ENCODE results near the gene TNK1.
A peak's percentile ranks its signal among the peaks of the same experiment; 100 is the strongest.
"Not testable (repeated sequence)": the region's sequence is repeated elsewhere in the genome, so short reads cannot be mapped to it uniquely, and the experiment has no call there.

Gene TNK1

GRCh38 chr17:7355053-7355452 is 25.8 kb upstream of the TNK1 start, which contains the start of gene TMEM95:
Gene TMEM95, plus strand, starts transcription at chr17:7355156. Its CDS starts 49 bp downstream, at chr17:7355205.
- DNase-seq (ENCODE audit: low spot score) = peak; percentile 69

- DNase-seq (ENCODE audit: low spot score) = no peak
These were observed 25.3 kb upstream of the TNK1 start for GRCh38 chr17:7355573-7355972.

DNA sequence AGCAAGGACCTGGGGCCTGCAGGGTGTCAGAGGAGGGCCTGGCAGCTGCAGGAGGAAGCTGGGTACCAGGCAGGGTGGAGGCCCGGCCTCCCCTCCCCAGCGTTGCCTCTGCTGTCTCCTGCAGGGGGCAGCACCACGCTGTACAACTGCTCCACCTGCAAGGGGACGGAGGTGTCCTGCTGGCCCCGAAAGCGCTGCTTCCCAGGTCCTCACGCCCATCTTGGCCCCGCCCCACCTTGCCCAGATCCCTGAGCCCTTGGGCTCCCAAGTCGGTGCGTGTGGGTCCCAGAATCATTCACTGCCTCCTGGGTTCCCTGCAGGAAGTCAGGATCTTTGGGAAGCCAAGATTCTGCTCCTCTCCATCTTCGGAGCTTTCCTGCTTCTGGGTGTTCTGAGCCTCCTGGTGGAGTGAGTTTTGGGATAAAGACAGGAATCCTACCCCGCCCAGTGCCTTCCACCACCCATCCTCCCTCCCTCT is 24.8 kb upstream of the TNK1 start:
- DNase-seq (ENCODE audit: low spot score) = peak; percentile 80

GRCh38 chr17:7356756-7357155 is 24.1 kb upstream of the TNK1 start:
- no peak for DNase-seq (ENCODE audit: low spot score)

- DNase-seq (ENCODE audit: low spot score) = no peak
These were observed 23.5 kb upstream of the TNK1 start for GRCh38 chr17:7357381-7357780.

DNA sequence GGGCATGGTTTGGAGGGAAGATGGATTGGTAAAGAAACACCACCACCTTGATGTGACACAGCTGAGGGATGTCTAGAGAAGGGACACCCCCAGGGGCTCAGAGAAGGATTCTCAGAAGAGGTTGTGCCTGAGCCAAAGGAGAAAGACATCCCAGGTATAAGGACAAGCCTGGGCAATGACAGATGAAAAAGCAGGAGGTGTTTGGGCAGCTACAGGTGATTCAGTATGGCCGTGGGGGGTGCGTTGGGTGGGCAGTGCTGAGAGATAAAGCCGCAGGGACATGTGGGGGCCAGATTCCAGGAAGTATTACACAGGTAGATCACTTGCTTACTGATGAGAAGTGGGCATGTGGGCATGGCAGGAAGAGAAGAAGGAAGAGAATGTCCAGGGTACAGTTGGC is 19.0 kb upstream of the TNK1 start:
- no peak for DNase-seq (ENCODE audit: low spot score)

DNA sequence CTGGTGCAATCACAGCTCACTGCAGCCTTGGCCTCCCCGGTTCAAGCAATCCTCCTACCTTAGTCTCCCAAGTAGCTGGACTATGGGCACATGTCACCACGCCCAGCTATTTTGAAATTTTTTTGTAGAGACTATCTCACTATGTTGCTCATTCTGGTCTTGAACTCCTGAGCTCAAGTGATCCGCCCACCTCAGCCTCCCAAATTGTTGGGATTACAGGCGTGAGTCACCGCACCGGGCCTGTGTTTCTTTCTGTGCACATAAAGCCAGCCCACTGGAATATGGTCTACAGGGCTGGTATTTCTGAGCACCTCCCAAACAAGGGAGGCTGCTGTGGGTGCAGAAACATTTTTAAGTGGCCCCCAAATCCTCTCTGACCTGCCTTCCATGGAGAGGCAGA is 17.6 kb upstream of the TNK1 start:
- DNase-seq (ENCODE audit: low spot score) = no peak

DNA sequence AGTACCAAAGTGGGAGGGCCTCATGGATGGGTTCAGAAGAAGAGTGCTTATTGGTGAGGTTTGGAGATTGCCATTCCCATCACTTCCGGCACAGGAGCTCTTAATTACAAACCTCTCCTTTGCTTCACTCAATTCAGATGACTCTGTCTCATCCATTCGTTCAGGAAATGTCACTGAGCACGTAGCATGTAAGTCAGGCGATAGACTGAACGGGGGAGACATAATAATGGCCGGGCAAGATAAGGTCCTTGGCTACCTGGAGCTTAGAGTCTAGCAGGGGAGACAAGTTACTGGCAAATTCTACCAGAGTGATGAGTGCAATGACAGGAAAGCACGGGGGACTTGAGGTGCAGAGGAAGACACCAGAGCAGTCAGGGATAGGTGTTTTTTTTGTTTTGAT is 14.9 kb upstream of the TNK1 start:
- not testable (repeated sequence) for DNase-seq (ENCODE audit: low spot score)

DNA sequence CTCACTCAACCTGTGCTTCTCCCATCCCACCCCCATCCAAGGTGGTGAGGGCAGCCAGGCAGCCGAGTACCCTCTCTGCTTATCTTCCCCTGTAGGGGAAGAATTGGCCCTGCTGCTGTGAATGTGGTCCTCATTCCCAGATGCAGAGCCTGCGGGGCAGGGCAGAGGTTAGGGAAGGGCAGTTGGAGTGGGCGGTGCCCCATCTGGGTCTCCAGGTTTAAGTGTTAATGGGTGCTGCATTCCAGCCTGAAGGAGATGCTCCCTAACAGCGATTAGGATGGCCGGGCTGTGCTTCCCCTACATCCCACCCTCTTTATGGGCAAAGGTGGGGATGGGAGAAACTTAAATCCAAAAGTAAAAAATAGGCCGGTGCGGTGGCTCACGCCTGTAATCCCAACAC is 13.8 kb upstream of the TNK1 start:
- DNase-seq (ENCODE audit: low spot score) = no peak

DNA sequence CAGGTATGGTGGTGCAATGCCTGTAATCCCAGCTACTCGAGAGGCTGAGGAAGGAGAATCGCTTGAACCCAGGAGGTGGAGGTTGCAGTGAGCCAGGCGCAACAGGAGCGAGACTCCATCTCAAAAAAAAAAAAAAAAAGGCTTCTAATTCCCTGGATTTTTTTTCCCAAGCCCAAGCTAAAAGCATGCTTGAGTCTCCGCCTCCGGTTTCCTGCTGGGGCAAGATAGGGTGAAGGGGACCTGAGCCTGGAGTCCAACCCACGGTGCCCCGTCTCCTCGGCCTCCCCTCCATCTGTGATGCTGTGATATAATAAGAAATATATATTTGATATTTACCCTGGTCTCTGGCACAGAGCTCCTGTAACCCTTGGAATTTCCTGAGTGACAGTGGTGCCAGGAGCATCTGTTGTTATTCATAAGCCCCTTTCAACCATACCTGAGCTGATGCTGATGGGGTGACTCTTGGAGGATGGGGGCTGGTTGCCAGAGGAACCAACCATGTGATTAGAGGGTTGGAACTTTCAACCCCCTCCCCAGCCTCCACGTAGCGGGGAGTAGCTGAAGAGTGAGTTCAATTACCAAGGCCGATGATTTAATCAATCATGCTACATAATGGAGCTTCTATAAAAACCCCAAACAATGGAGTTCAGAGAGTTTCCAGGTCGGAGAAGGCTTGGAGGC is 12.8 kb upstream of the TNK1 start:
- DNase-seq (ENCODE audit: low spot score) = no peak

DNA sequence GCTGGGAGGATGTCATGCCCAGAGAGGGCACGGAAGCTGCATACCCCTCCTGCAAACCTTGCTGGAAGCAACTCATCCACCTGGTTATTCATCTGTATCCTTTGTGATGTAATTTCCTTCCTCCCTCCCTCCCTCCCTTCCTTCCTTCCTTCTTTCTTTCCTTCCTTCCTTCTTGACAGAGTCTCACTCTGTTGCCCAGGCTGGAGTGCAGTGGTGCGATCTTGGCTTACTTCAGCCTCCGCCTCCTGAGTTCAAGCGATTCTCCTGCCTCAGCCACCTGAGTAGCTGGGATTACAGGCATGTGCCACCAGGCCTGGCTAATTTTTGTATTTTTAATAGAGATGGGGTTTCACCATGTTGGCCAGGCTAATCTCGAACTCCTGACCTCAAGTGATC is 12.3 kb upstream of the TNK1 start:
- DNase-seq (ENCODE audit: low spot score) = not testable (repeated sequence)

DNA sequence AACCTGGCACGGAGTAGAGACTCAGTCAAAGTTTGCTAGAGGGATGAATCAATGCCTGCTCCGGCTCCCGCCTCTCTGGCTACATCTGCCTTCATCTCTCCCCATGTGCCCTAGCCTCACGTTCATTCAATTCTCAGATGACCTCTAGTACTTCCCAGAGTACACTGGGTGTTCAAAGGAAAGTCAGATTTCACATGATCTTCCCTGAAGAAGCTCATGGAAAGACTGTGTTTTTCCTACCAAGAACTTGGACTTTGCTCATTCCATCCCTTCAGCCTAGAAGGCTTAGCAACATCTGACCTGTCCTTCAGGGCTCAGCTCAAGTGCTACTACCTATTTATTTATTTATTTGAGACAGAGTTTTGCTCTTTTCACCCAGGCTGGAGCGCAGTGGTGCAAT is 11.1 kb upstream of the TNK1 start:
- DNase-seq (ENCODE audit: low spot score) = no peak

DNA sequence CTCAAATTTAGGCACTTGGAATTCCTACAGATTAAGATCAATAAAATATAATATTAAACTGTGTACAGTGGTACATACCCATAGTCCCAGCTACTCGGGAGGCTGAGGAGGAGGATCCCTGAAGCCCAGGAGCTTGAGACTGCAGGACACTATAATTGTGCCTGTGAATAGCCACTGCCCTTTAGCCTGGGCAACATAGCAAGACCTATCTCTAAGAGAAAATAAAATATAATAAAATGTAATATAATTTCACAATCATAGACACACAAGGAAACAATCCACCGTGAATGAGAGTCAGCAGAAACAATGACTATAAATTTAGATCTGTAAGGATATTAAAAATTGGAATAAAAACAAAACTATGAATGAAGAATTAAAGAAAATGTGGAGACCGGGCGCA is 10.0 kb upstream of the TNK1 start:
- no peak for DNase-seq (ENCODE audit: low spot score)

DNA sequence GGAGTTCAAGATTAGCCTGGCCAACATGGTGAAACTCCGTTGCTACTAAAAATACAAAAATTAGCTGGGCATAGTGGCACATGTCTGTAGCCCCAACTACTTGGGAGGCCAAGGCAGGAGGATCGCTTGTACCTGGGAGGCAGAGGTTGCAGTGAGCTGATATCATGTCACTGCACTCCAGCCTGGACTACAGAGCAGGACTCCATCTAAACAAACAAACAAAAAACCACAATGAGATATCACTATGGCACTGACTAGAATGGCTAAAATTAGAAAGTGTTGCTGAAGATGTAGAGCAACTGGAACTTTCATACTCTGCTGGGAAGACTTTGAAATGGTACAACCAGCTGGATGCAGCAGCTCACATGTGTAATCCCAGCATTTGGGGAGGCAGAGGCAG is 6.5 kb upstream of the TNK1 start:
- no peak for DNase-seq (ENCODE audit: low spot score)

- no peak for DNase-seq (ENCODE audit: low spot score)
These were observed 1.8 kb upstream of the TNK1 start for GRCh38 chr17:7379134-7379533.

GRCh38 chr17:7380321-7380720 is 568 bp upstream of the TNK1 start:
- peak; percentile 22 for DNase-seq (ENCODE audit: low spot score)

- DNase-seq (ENCODE audit: low spot score) = no peak
These were observed 2.0 kb downstream of the TNK1 start for GRCh38 chr17:7382901-7383300.

GRCh38 chr17:7383371-7383741 is 2.5 kb downstream of the TNK1 start:
- DNase-seq (ENCODE audit: low spot score) = no peak

DNA sequence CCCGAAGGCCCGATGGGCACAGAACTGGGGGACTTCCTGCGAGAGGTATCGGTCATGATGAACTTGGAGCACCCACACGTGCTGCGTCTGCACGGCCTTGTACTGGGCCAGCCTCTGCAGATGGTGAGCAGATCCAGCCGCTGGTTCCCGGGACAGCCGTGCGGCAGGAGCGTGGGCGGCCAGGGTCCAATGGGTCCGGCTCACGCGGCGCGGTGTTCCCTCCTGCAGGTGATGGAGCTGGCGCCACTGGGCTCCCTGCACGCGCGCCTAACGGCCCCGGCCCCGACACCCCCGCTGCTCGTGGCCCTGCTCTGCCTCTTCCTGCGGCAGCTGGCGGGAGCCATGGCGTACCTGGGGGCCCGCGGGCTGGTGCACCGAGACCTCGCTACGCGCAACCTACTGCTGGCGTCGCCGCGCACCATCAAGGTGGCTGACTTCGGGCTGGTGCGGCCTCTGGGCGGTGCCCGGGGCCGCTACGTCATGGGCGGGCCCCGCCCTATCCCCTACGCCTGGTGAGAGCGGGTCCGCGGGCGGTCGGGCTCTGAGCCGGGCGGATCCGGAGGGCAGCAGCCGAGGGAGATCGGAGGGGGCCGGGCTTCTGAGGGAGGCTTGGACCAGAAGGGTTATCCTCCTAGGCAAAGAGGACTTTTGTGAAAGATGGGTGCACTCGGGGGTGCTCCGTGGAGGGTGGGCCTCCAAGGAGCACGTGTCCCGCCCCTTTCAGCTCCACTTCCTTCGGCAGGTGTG is 3.0 kb downstream of the TNK1 start:
- DNase-seq (ENCODE audit: low spot score) = peak; percentile 20

- DNase-seq (ENCODE audit: low spot score) = no peak
These were observed 3.7 kb downstream of the TNK1 start for GRCh38 chr17:7384489-7385081.

DNA sequence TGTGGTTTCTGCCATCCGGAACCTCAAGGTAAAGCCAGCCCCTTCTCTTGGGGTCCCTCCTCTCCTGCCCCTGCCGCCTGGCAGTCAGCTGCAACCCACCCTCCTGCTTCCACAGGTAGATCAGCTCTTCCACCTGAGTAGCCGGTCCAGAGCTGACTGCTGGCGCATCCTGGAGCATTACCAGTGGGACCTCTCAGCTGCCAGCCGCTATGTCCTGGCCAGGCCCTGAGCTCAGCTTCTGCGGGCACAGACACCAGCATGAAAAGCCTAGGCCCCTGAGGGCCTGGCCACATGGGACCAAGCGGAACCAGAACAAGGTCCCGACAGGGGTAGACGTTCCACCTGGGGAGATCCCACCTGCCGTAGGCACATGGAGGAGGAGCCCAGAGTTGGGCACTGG is 8.0 kb downstream of the TNK1 start:
- no peak for DNase-seq (ENCODE audit: low spot score)

- DNase-seq (ENCODE audit: low spot score) = no peak
These were observed 9.3 kb downstream of the TNK1 start for GRCh38 chr17:7389924-7390910.
